ENCODE data around the gene OR5F1.

- TF ChIP-seq CTCF (IDR thresholded peaks at IDR 0.05; ENCODE audit: low read length) (no peak), EZH2 (optimal IDR thresholded peaks at IDR 0.05; ENCODE audit: low read depth, low read length) (no peak), EZH2phosphoT487 (IDR thresholded peaks at IDR 0.05; ENCODE audit: low read length) (no peak)
Measured at GRCh38 chr11:55969845-55970244, 24.6 kb downstream of the OR5F1 start, which contains the start of gene OR10AG1.

All from MM.1S (cell line).